Measurements from ENCODE around the gene RRP8.
A peak's percentile ranks its signal among the peaks of the same experiment; 100 is the strongest.

Gene RRP8

GRCh38 chr11:6603287-6604080 is at the start of gene RRP8, which contains the start of gene ILK:
TSS of gene RRP8 (minus strand) at chr11:6603616. CDS start at chr11:6603502, 114 bp downstream.
TSS of gene ILK (plus strand) at chr11:6603774. CDS start at chr11:6604272, 498 bp downstream.
- Histone ChIP-seq H3F3A (ENCODE audit: insufficient read depth) (peaks cover 13% of the 10 kb centered on the region; the same call in 1 of the 2 replicates), H3K9me3 (ENCODE audit: insufficient read depth, low read length) (no peaks in the 10 kb centered on the region), H3K27ac (ENCODE audit: low read depth, low read length) (peak within 1 kb of the TSS; percentile 46), H3K79me2 (ENCODE audit: insufficient read depth, low read length) (peaks cover 68% of the 10 kb centered on the region), H3K4me2 (ENCODE audit: low read depth, low read length, poor library complexity, severe bottlenecking) (peak within 1 kb of the TSS; percentile 75), H3K27me3 (ENCODE audit: low read length) (no peaks in the 10 kb centered on the region), H3K4me3 (ENCODE audit: insufficient read depth, low read length, poor library complexity, severe bottlenecking) (peak within 1 kb of the TSS; percentile 93), H4K20me1 (ENCODE audit: low read depth, low read length) (no peaks in the 10 kb centered on the region; the same call in 1 of the 2 replicates), H3K9me2 (replicated peaks; ENCODE audit: insufficient read depth, low read length) (no peaks in the 10 kb centered on the region), H2AFZ (ENCODE audit: low read depth, low read length, severe bottlenecking) (peak within 1 kb of the TSS; percentile 86), H3K9ac (ENCODE audit: low read length) (peak within 1 kb of the TSS; percentile 87), H3K36me3 (ENCODE audit: low read length) (peaks cover 10% of the 10 kb centered on the region; the same call in 1 of the 2 replicates)
- no peak for TF ChIP-seq CTCF (IDR thresholded peaks at IDR 0.05; ENCODE audit: insufficient read depth, low read length, poor library complexity, severe bottlenecking)
- no peak for TF ChIP-seq EZH2phosphoT487 (conservative IDR thresholded peaks at IDR 0.05; ENCODE audit: low read length)

GRCh38 chr11:6653097-6653496 is 49.7 kb upstream of the RRP8 start:
- H3K27me3 ChIP-seq (ENCODE audit: low read length), result no peaks in the 10 kb centered on the region
- H3K9me3 ChIP-seq (ENCODE audit: insufficient read depth, low read length), result no peaks in the 10 kb centered on the region
- H3K36me3 ChIP-seq (ENCODE audit: low read length), result no peaks in the 10 kb centered on the region
- H3F3A ChIP-seq (ENCODE audit: insufficient read depth), result no peaks in the 10 kb centered on the region
- TF ChIP-seq CTCF (IDR thresholded peaks at IDR 0.05; ENCODE audit: insufficient read depth, low read length, poor library complexity, severe bottlenecking), result no peak
- no peak for TF ChIP-seq EZH2phosphoT487 (conservative IDR thresholded peaks at IDR 0.05; ENCODE audit: low read length)
- H3K27ac ChIP-seq (ENCODE audit: low read depth, low read length), result no peak overlapping the region
- H3K9me2 ChIP-seq (replicated peaks; ENCODE audit: insufficient read depth, low read length), result no peaks in the 10 kb centered on the region
- H2AFZ ChIP-seq (ENCODE audit: low read depth, low read length, severe bottlenecking), result no peak overlapping the region
- H3K79me2 ChIP-seq (ENCODE audit: insufficient read depth, low read length), result no peaks in the 10 kb centered on the region
- no peak overlapping the region for H3K4me3 ChIP-seq (ENCODE audit: insufficient read depth, low read length, poor library complexity, severe bottlenecking)
- H3K4me2 ChIP-seq (ENCODE audit: low read depth, low read length, poor library complexity, severe bottlenecking), result no peak overlapping the region
- no peaks in the 10 kb centered on the region for H4K20me1 ChIP-seq (ENCODE audit: low read depth, low read length)
- no peak overlapping the region for H3K9ac ChIP-seq (ENCODE audit: low read length)

GRCh38 chr11:6652182-6652581 is 48.8 kb upstream of the RRP8 start:
- Histone ChIP-seq H3K4me2 (ENCODE audit: low read depth, low read length, poor library complexity, severe bottlenecking) (no peak overlapping the region), H3K27ac (ENCODE audit: low read depth, low read length) (no peak overlapping the region), H3K4me3 (ENCODE audit: insufficient read depth, low read length, poor library complexity, severe bottlenecking) (no peak overlapping the region), H3K9ac (ENCODE audit: low read length) (no peak overlapping the region), H3K79me2 (ENCODE audit: insufficient read depth, low read length) (no peaks in the 10 kb centered on the region), H3K9me3 (ENCODE audit: insufficient read depth, low read length) (no peaks in the 10 kb centered on the region), H4K20me1 (ENCODE audit: low read depth, low read length) (no peaks in the 10 kb centered on the region), H3K36me3 (ENCODE audit: low read length) (no peaks in the 10 kb centered on the region), H2AFZ (ENCODE audit: low read depth, low read length, severe bottlenecking) (no peak overlapping the region), H3K27me3 (ENCODE audit: low read length) (no peaks in the 10 kb centered on the region), H3F3A (ENCODE audit: insufficient read depth) (no peaks in the 10 kb centered on the region), H3K9me2 (replicated peaks; ENCODE audit: insufficient read depth, low read length) (no peaks in the 10 kb centered on the region)
- TF ChIP-seq EZH2phosphoT487 (conservative IDR thresholded peaks at IDR 0.05; ENCODE audit: low read length), result no peak
- no peak for TF ChIP-seq CTCF (IDR thresholded peaks at IDR 0.05; ENCODE audit: insufficient read depth, low read length, poor library complexity, severe bottlenecking)

Data from SU-DHL-6 (cell line).